Esophagus squamous epithelium (tissue), 4 donors: ENCODE results near the gene FOXO4.

Source experiments
- CTCF ChIP-seq, 6 experiments: fragments of 450-650 bp in 4 of 6; fragments of 200-600 bp in 2 of 6; sonication (generic) in 2 of 6; IDR thresholded peaks; one replicate each; pipeline ENCODE4 v1.5.1; 2016 to 2019; ENCODE audit warnings: antibody characterized with exemption in 6 of 6, mild to moderate bottlenecking in 4 of 6, moderate library complexity in 4 of 6
- POLR2A ChIP-seq, 4 donors: fragments of 450-650 bp; IDR thresholded peaks; one replicate each; pipeline ENCODE4 v1.6.1; 2017; ENCODE audit warnings: antibody characterized with exemption in 4 of 4, mild to moderate bottlenecking in 4 of 4, moderate library complexity in 3 of 4

- TF ChIP-seq CTCF (IDR thresholded peaks at IDR 0.05) (no peak), POLR2A (IDR thresholded peaks at IDR 0.05) (no peak)
Observed at GRCh38 chrX:71117358-71117757, 21.7 kb downstream of the FOXO4 start.
